GM18508 (cell line): ENCODE measurements around the gene AZGP1.
"Not testable (repeated sequence)": the region's sequence is repeated elsewhere in the genome, so short reads cannot be mapped to it uniquely, and the experiment has no call there.

ENCODE experiments used
- ATAC-seq: cut with Tn5 transposase; IDR thresholded peaks from one replicate; pipeline ENCODE4 v1.9.1; 2021; ENCODE audit warnings: moderate number of reproducible peaks; ENCODE audit not compliant: insufficient read depth, unreplicated experiment

The AZGP1 gene

DNA sequence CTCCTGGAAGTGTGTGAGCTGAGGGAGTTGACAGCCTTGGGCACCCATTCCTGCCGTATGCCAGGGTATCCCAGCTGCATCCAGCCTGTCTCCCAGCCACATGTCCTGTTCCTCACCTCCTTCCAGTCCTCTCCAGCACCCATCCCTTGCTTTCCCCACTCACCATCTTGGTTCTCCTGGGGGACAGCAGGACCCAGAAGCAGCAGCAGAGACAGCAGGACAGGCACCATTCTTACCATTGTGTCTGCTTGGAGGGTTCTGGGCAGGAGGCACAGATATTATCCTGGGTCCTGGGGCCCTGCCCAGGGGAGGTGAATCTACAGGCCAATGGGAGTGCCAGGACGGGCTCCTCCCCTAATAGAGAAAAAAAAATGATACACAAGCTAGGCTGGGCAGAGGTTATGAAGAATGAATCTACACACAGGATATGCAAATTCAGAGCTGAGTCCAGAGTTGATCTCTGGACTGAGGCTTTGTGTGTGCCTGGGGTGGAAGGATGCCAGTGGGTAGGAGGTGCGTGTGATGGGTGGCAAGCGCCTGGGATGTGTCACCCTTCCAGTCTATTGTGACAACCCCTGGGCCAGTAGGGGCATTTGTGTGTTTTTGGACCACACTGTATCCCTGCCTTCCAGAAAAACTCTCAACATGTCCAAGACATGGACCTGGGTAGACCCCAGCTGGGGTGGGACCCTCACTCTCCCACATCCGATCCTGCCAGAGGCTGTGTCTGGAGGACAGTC is at the start of gene AZGP1:
TSS of gene AZGP1 (minus strand) at position 250 of the 740 bp plus-strand sequence. CDS start at position 239, 11 bp downstream.
- ATAC-seq = no peak

DNA sequence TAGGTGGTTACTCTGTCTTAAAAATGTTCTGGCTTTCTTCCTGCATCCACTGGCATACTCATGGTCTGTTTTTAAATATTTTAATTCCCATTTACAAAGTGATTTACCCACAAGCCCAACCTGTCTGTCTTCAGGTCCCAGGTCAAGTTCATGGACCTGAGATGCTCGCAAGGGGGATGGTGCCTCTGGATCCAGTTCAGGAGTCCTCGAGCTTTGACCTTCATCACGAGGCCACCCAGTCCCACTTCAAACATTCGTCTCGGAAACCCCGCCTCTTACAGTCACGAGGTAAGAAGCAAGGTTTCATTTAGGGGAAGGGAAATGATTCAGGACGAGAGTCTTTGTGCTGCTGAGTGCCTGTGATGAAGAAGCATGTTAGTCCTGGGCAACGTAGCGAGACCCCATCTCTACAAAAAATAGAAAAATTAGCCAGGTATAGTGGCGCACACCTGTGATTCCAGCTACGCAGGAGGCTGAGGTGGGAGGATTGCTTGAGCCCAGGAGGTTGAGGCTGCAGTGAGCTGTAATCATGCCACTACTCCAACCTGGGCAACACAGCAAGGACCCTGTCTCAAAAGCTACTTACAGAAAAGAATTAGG is 48.3 kb upstream of the AZGP1 start:
- no peak for ATAC-seq

DNA sequence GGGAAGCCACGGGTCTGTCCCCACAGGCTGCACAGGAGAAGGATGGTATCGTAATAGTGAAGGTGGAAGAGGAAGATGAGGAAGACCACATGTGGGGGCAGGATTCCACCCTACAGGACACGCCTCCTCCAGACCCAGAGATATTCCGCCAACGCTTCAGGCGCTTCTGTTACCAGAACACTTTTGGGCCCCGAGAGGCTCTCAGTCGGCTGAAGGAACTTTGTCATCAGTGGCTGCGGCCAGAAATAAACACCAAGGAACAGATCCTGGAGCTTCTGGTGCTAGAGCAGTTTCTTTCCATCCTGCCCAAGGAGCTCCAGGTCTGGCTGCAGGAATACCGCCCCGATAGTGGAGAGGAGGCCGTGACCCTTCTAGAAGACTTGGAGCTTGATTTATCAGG is 47.7 kb upstream of the AZGP1 start:
- ATAC-seq = no peak

DNA sequence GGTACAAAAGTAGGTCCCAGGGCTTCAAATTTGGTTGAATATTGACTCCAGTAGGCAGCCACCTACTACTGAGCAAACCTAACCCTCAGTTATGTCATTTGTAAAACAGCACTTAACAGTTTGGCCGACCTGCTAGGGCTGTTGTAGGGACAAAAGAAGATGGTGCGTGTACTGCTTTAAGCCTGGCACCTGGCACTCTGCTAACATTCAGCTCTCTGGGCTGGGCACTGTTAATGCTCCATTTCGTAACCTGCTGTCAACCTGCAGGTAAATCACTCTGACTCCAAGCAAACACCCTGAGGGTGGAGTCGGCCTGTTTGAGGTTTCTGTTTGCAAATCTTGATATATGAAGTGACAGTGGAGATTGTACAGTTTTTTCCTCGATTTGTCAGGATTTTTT is 46.8 kb upstream of the AZGP1 start:
- no peak for ATAC-seq

DNA sequence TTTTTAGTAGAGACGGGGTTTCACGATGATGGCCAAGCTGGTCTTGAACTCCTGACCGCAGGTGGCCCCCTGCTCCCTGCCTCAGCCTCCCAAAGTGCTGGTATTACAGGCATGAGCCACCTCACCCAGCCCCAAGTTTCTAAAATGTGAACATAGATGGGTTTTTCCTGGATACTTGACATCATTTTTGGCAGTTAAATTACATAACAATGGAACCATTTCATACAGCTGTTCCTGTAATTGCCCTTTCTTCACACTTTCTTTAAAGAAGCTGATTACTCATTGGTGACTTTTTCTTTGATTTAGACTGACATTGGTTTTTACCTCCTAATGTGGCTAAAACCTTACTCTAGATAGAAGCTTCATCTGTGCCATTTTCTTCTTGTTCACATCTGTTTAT is 45.5 kb upstream of the AZGP1 start:
- ATAC-seq = no peak

DNA sequence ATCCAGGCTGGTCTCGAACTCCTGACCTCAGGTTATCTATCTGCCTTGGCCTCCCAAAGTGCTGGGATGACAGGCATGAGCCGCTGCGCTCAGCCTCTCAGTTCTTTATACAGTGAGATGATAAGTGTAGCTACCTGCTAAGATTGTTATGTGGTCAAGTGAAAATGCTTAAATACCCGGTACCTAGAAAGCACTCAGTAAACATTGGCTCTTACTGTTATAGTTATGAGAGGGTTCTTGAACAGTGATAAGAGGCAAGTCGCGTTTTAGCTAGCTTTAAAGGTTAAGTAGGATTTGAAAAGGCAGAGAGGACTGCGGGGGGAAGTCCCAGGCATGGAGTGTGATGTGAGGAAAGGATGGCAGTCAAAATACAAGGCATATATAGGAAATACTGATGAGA is 44.1 kb upstream of the AZGP1 start:
- no peak for ATAC-seq

DNA sequence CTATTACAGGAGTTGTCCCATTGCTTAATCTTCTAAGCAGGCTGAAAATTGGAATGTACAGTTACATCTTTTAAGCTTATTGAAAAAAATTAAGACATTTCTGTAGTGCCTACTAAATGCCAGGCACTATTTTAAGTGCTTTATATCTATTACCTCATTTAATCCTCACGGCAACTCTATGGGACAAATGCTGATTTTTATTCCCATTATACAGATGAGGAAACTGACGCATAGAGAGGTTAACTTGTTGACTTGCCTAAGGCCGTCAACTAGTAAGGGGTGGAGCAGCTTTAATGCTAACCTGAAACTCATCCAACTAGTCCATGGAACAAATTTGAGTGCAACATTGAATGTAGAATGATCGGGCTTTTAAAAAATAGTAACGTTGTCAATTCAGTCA is 42.0 kb upstream of the AZGP1 start:
- no peak for ATAC-seq

DNA sequence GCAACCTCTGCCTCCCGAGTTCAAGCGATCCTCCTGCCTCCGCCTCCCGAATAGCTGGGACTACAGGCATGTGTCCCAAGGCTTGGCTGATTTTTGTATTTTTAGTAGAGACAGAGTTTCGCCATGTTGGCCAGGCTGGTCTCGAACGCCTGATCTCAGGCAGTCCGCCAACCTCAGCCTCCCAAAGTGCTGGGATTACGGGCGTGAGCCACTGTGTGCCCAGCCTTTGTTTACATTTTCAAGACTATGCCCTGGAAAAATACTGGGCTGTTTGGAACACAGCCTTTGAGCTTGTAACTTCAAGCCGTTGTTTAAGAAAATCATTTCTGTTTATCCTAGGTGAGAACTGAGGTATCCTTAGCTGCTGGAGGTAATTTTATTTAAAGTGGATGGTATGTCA is 41.5 kb upstream of the AZGP1 start:
- ATAC-seq = no peak

DNA sequence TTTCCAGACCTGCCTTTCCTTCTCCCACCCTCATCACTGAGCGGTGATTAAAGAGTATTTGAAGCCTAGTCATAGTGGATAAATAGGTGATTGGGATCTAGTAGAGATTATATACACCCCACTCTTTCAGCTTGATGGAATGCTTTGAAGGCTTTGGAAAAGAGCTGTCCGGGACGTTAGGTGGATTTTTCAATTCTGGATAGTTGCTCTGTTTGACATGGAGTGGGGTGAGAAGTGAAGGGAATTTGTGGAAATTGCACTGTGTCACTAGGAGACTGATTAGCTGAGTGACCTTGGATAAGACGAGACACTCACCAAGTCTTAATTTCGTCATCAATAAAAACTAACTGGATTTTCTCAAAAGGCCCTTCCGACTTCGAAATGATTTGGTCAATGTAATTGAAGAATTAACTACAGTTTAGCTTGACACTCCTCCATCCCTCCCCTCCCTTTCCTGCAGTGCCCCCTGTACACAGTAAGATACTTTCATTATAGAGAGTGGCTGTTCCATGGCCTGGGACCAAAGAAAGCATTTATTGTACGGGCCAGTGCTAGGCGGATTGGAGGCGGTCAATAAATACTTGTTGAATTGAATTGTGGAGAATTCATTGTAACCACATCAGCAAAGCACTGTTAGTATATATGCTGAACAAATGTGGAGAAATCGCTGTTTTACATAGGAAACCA is 40.5 kb upstream of the AZGP1 start:
- ATAC-seq = no peak

DNA sequence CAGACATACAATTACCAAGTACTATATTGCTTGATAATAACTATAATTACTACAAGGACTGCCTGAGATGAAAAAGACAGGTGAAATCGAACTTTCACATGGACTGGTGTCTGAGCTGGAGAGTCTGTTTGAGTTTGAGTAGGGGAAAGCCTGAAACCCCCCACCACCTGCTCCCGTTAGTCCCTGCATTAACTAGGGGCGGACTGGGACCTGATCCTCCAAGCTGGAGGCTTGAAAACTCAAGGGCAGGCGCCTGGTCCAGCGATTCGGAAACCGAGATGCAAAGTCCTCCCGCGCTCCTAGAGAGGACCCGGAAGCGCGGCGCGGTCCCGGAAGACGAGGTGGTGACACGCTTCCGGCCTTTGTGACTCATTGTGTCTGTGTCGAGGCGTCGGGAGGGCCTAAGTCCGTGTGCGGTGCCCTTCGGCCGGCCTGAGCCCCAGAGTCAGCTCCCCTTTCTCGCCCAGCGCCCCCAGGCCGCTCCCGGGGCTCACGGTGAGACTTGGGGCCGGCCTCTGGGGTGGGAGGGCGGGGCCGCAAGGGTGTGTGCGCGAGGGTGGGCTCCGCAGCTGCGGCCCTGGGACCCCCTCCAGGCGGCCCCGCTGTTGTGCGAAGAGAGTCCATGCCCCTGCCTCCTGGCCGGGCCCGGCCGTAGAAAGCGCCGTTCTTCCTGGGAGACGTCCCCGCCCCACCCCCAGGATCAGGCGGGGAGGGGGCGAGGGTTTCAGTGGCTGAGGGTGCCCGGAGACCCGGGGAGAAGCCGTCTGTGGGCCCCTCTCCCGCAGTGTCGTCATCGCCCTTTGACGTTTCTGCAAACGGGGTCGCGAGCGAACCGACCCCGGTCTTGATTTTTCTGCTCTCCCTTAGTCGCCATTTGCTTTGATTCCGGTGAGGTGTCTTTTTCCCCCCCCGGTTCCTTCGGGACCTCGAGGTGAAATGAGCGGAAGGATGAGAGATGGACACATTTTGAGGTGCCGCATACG is 39.7 kb upstream of the AZGP1 start, which contains the start of gene ZKSCAN1:
TSS of gene ZKSCAN1 (plus strand) at position 365 of the 983 bp plus-strand sequence. CDS start 7,911 bp downstream, outside the sequence.
- ATAC-seq = peak; percentile 68

DNA sequence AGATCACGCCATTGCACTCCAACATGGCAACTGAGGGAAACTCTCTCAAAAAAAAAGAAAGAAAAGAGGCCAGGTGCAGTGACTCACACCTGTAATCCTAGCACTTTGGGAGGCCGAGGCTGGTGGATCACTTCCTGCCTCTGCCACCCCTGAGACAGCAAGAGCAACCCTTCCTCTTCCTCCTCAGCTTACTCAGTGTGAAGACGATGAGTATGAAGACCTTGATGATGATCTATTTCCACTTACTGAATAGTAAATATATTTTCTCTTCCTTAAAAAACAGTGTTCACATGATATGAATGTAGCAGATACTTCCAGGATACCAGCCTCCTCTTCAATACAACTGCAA is 37.5 kb upstream of the AZGP1 start:
- ATAC-seq = no peak

DNA sequence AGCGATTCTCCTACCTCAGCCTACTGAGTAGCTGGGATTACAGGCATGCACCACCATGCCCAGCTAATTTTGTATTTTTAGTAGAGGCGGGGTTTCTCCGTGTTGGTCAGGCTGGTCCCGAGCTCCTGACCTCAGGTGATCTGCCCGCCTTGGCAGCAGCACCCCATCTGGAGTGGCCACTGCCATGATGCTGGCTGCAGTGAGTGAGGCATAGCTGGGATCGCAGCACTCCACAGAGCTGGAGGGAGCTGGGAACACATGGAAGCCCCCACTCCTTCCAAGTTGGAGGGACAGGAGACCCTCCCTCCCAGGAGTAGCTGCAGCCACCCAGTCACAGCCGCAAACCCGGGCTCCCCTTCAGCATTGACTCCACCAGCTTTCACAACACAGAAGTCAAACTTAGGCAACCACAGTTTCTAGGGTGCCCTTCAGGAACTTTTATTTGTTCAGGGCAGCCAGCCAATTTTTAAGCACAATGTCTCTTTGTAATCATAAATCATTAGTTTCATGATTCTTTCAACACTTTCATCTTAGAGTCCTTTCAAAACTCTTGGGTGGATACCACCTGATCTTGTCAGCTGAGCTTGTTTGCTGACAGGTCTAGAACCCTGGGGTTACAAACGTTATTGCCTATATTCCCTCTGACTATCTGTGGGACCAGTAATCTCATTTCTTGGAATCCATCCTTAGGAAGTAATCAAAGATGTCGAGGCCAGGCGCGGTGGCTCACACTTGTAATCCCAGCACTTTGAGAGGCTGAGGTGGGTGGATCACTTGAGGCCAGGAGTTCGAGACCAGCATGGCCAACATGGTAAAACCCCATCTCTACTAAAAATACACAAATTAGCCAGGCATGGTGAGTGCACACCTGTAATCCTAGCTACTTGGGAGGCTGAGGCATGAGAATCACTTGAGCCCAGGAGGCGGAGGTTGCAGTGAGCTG is 36.8 kb upstream of the AZGP1 start:
- ATAC-seq = not testable (repeated sequence)

DNA sequence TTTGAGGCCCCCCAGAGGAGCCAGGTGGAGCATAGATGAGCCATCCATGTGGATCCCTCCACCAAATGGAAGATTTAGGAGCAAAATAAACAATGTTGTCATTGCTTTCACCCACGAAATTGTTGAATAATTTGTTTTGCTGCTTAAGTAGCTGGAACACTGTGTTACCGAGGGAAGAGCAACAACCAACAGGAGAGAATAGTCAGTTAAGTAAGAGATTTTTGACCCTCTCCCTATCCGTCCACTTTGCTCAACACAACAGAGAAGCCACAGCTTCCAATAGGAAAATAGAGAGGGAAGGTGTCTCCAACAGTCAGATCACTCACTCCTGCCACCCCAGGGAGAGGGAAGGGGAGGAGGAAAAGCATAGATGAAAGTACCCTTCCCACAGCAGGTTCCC is 35.7 kb upstream of the AZGP1 start:
- no peak for ATAC-seq

DNA sequence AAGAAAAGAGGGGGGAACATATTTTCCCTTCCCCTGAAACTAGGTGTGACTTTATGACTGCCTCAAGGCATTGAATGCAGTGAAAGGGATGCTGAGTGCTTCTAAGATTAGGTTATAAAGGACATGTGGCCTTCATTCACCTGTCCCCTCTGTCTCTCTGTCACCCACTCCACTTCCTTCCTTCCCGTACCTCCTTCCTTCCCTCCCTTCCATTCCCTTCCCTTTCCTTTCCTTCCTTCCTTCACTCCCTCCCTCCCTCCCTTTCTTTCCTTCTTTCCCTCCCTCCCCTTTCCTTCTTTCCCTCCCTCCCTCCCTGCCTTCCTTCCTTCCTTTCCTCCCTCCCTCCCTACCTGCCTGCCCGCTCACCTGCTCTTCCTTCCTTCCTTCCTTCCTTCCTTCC is 35.1 kb upstream of the AZGP1 start:
- no peak for ATAC-seq

DNA sequence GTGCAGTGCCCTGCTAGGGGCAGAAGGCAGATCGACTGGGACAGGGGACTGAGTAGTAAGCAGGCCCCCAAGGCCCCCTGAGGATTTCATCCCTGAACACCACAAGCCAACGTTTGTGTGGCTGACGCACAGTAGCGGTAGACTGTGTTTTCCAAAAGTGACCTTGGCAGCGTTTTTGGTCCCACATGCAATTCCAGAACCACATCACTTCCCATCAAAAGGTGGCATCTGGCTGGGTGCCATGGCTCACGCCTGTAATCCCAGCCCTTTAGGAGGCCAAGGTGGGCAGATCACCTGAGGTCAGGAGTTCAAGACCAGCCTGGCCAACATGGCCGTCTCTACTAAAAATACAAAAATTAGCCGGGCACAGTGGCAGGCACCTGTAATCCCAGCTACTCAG is 34.1 kb upstream of the AZGP1 start:
- not testable (repeated sequence) for ATAC-seq

DNA sequence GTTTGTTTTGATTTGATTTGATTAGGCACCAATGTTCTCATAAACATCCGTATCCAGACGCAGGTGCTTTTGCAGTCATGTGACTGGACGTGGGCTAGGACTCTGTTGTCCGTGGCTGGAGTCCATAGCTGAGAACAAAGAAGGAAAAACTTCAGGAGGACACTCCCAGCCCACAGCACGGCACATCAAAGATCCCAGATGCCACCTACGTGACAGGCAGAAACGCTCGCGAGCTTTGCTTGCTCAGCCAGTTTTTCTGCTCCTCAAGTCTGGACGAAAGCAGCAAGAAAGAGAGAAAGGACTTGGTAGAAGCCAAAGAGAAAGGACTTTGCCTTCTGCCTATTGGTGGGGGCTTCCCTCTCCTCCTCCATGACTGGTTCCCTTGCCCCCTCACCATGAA is 32.7 kb upstream of the AZGP1 start:
- ATAC-seq = no peak

DNA sequence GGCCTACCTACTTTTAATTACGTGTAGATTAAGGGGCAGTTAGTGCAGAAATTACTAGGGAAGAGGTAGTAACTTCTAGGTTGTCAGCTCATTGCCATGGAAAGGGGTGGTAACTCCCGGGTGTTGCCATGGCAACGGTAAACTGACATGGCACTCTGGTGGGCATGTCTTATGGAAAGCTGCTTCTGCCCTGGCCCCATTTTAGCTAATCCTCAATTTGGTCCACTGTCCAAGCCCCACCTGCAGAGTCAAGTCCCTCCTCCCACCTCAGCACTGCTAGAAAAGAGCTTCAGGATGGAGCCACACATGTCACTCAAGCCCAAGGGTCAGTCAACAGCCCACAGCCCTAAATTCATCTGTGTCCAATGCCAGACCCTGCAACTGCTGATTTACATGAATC is 32.1 kb upstream of the AZGP1 start:
- ATAC-seq = no peak

DNA sequence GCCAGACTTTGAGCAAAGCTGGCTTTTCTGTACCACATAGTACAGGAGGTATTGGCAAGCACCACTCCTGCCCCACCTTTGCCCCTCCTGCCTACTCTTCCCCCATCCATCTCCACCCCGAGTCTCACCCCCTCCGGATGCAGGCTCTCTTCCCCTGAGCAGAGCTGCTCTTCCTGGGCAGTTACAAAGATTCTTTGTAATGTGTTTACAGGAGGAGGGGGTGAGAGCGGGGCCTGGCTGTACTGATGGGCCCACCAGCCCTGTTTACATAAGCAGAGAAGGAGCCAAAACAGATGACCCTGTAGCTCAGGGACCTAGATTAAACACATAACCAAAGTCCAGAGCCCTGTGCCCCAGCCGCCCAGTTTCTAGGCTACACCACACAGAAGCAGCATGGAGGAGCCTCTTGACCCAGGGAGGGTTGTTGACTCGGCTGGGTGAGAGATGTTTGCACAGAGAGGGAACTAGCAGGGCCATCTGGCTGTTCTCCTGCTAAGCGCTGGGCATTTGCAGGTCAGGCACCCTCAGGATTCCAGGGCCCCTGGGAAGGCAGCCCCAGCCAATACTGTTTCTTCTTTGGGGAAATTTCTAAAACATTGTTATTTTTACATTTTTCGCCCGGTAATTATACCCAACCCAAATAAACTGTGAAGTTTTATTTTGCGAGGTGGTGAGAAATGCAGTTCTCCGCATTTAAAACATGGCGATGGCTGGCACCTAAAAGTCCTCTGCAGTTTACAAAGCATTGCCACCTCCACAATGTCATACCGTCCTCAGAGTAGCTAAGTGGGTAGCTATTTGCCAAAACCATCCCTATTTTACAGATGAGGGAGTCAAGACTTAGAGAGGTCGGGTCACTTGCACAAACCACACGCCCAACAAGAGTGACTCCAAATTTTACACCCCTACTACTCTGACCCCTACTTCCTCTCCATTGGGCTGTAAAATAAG is 28.2 kb upstream of the AZGP1 start:
- ATAC-seq = no peak
